ENCODE measurements around the gene RABGAP1L.

DNA sequence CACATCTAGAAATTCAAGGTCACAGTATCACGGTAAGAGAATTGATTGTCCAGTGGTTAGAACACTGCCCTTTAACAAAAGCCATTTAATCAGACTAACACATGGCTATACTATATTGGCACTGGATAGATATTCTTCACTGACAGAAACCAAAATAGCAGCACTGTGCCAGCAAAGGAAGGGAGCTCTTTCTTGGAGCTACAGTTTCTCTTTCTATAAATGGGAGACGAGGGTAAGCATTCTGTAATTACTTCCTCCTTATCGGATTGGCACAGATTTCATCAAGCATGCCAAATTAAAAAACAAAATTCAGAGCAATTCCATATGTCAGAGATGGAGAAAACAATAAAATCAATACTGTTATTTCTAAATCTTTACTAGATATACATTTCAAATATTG is 724.7 kb downstream of the RABGAP1L start:
- no peak for TF ChIP-seq POLR2A (IDR thresholded peaks at IDR 0.05)
- TF ChIP-seq, protein P1, sequence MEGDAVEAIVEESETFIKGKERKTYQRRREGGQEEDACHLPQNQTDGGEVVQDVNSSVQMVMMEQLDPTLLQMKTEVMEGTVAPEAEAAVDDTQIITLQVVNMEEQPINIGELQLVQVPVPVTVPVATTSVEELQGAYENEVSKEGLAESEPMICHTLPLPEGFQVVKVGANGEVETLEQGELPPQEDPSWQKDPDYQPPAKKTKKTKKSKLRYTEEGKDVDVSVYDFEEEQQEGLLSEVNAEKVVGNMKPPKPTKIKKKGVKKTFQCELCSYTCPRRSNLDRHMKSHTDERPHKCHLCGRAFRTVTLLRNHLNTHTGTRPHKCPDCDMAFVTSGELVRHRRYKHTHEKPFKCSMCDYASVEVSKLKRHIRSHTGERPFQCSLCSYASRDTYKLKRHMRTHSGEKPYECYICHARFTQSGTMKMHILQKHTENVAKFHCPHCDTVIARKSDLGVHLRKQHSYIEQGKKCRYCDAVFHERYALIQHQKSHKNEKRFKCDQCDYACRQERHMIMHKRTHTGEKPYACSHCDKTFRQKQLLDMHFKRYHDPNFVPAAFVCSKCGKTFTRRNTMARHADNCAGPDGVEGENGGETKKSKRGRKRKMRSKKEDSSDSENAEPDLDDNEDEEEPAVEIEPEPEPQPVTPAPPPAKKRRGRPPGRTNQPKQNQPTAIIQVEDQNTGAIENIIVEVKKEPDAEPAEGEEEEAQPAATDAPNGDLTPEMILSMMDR (IDR thresholded peaks at IDR 0.05) = no peak
- no peak for TF ChIP-seq EP300 (IDR thresholded peaks at IDR 0.05)
- TF ChIP-seq POLR2AphosphoS5 (IDR thresholded peaks at IDR 0.05) = no peak
